WERI-Rb-1 (cell line): Measurements from ENCODE around the gene CPLANE1.

Experiments
- DNase-seq: peaks from one replicate; pipeline ENCODE4 v3.0.0-alpha.2; 2020
- H3K27ac ChIP-seq: fragments of 250-450 bp; sonication (Bioruptor Pico); 2 replicates; pipeline ENCODE4 v1.5.1; 2020; ENCODE audit warnings: mild to moderate bottlenecking, moderate library complexity
- H3K27me3 ChIP-seq: fragments of 250-450 bp; sonication (Bioruptor Pico); 2 replicates; pipeline ENCODE4 v1.5.1; 2021; ENCODE audit warnings: mild to moderate bottlenecking, low read depth, moderate library complexity; ENCODE audit not compliant: insufficient read depth, severe bottlenecking
- H3K36me3 ChIP-seq: fragments of 250-450 bp; sonication (Bioruptor Pico); 2 replicates; pipeline ENCODE4 v1.5.1; 2020; ENCODE audit warnings: mild to moderate bottlenecking, moderate library complexity
- H3K4me3 ChIP-seq: 2 replicates; pipeline ENCODE4 v1.5.1; 2011; ENCODE audit warnings: low read depth, mild to moderate bottlenecking, control low read depth, low read length
- H3K9me3 ChIP-seq: fragments of 250-450 bp; sonication (Bioruptor Pico); 2 replicates; pipeline ENCODE4 v1.5.1; 2021; ENCODE audit warnings: mild to moderate bottlenecking, moderate library complexity; ENCODE audit not compliant: severe bottlenecking
- CTCF ChIP-seq: IDR thresholded peaks from 2 replicates; pipeline ENCODE4 v1.5.1; 2011; ENCODE audit warnings: low read depth, mild to moderate bottlenecking, control low read depth, inconsistent platforms, low read length

Gene CPLANE1

GRCh38 chr5:37133939-37134338, 115.2 kb downstream of the CPLANE1 start:
- DNase-seq: no peak
- Histone ChIP-seq H3K27ac (no peak overlapping the region), H3K27me3 (no peaks in the 10 kb centered on the region), H3K9me3 (peaks cover 5% of the 10 kb centered on the region), H3K4me3 (no peak overlapping the region), H3K36me3 (peaks cover 21% of the 10 kb centered on the region)
- TF ChIP-seq CTCF: no peak

- no peak for DNase-seq
- Histone ChIP-seq H3K27ac (no peak overlapping the region), H3K36me3 (peaks cover 15% of the 10 kb centered on the region), H3K9me3 (peaks cover 5% of the 10 kb centered on the region), H3K27me3 (no peaks in the 10 kb centered on the region), H3K4me3 (no peak overlapping the region)
- TF ChIP-seq CTCF: no peak
Observed at GRCh38 chr5:37132646-37133045, 116.5 kb downstream of the CPLANE1 start.

- no peak overlapping the region for H3K27ac ChIP-seq
- peaks cover 19% of the 10 kb centered on the region for H3K36me3 ChIP-seq
- TF ChIP-seq CTCF: no peak
Observed at GRCh38 chr5:37121465-37121864, 127.7 kb downstream of the CPLANE1 start.

GRCh38 chr5:37121027-37121426, 128.1 kb downstream of the CPLANE1 start:
- H3K36me3 ChIP-seq: peaks cover 19% of the 10 kb centered on the region
- no peak overlapping the region for H3K4me3 ChIP-seq
- TF ChIP-seq CTCF: no peak
- H3K9me3 ChIP-seq: no peaks in the 10 kb centered on the region
- no peak overlapping the region for H3K27ac ChIP-seq
- no peak for DNase-seq
- H3K27me3 ChIP-seq: no peaks in the 10 kb centered on the region

More at GRCh38 chr5:37121465-37121864, 127.7 kb downstream of the CPLANE1 start:
- H3K27me3 ChIP-seq: no peaks in the 10 kb centered on the region
- no peak overlapping the region for H3K4me3 ChIP-seq
- DNase-seq: no peak
- no peaks in the 10 kb centered on the region for H3K9me3 ChIP-seq

GRCh38 chr5:37120270-37120669, 128.9 kb downstream of the CPLANE1 start:
- H3K36me3 ChIP-seq: peaks cover 19% of the 10 kb centered on the region
- no peak overlapping the region for H3K4me3 ChIP-seq
- no peaks in the 10 kb centered on the region for H3K27me3 ChIP-seq
- no peaks in the 10 kb centered on the region for H3K9me3 ChIP-seq
- no peak for DNase-seq
- no peak for TF ChIP-seq CTCF
- no peak overlapping the region for H3K27ac ChIP-seq

GRCh38 chr5:37116359-37116758, 132.8 kb downstream of the CPLANE1 start:
- Histone ChIP-seq H3K4me3 (no peak overlapping the region), H3K36me3 (peaks cover 46% of the 10 kb centered on the region)

More at GRCh38 chr5:37116359-37116758, 132.8 kb downstream of the CPLANE1 start:
- TF ChIP-seq CTCF: no peak
- Histone ChIP-seq H3K9me3 (no peaks in the 10 kb centered on the region), H3K27ac (no peak overlapping the region), H3K27me3 (no peaks in the 10 kb centered on the region)
- DNase-seq: no peak
